Mesenchymal stem cell (in vitro differentiated cells and primary cell): ENCODE data around the gene NCF4.

Experiments used
- DNase-seq: peaks from one replicate; pipeline ENCODE4 v3.0.0-alpha.2; 2013
- H2AFZ ChIP-seq: one replicate; pipeline ENCODE4 v1.6.1; 2013; ENCODE audit warnings: low read depth, mild to moderate bottlenecking, control low read depth, inconsistent platforms, low read length, moderate library complexity
- H2AK5ac ChIP-seq: 2 replicates; pipeline ENCODE4 v1.6.1; 2013; ENCODE audit warnings: low read length, moderate library complexity, mild to moderate bottlenecking, inconsistent platforms; ENCODE audit not compliant: severe bottlenecking
- H2BK120ac ChIP-seq: one replicate; pipeline ENCODE4 v1.6.1; 2013; ENCODE audit warnings: low read depth, mild to moderate bottlenecking, inconsistent platforms, low read length, moderate library complexity
- H2BK12ac ChIP-seq, 2 experiments: one replicate each; pipeline ENCODE4 v1.6.1; 2013; ENCODE audit warnings: inconsistent platforms in 2 of 2, low read length in 2 of 2, mild to moderate bottlenecking in 2 of 2, moderate library complexity in 2 of 2, control low read depth in 1 of 2
- H2BK15ac ChIP-seq: one replicate; pipeline ENCODE4 v1.6.1; 2013; ENCODE audit warnings: mild to moderate bottlenecking, low read depth, inconsistent platforms; ENCODE audit not compliant: poor library complexity, severe bottlenecking
- H2BK5ac ChIP-seq: 2 replicates; pipeline ENCODE4 v1.6.1; 2013; ENCODE audit warnings: low read depth, mild to moderate bottlenecking, low read length, control low read depth, inconsistent platforms; ENCODE audit not compliant: poor library complexity, severe bottlenecking
- H3K14ac ChIP-seq, 2 experiments: one replicate each; pipeline ENCODE4 v1.6.1; 2013; ENCODE audit warnings: inconsistent platforms in 2 of 2, low read length in 2 of 2, control low read depth in 1 of 2, mild to moderate bottlenecking in 1 of 2, moderate library complexity in 1 of 2
- H3K18ac ChIP-seq, 2 experiments: one replicate each; pipeline ENCODE4 v1.6.1; 2013; ENCODE audit warnings: inconsistent platforms in 2 of 2, low read length in 2 of 2, control low read depth in 1 of 2, low read depth in 1 of 2, mild to moderate bottlenecking in 1 of 2
- H3K23ac ChIP-seq, 2 experiments: one replicate each; pipeline ENCODE4 v1.6.1; 2013; ENCODE audit warnings: inconsistent platforms in 2 of 2, low read length in 2 of 2, mild to moderate bottlenecking in 2 of 2, moderate library complexity in 2 of 2, control low read depth in 1 of 2
- H3K27ac ChIP-seq: 2 replicates; pipeline ENCODE4 v1.5.1; 2013; ENCODE audit warnings: mild to moderate bottlenecking, moderate library complexity, low read length, control low read depth, inconsistent platforms; ENCODE audit not compliant: poor library complexity, severe bottlenecking
- H3K27me3 ChIP-seq, 2 experiments: 2 replicates each; pipeline versions ENCODE4 v1.6.1 to v1.7.0; 2013; ENCODE audit warnings: low read length in 2 of 2, mild to moderate bottlenecking in 2 of 2, moderate library complexity in 2 of 2, control low read depth in 1 of 2, inconsistent platforms in 1 of 2; ENCODE audit not compliant: control insufficient read depth in 1 of 2, insufficient read depth in 1 of 2
- H3K36me3 ChIP-seq, 2 experiments: 2 replicates each; pipeline versions ENCODE4 v1.6.1 to v1.7.0; 2013; ENCODE audit warnings: low read length in 2 of 2, control low read depth in 1 of 2, inconsistent platforms in 1 of 2, low read depth in 1 of 2, mild to moderate bottlenecking in 1 of 2; ENCODE audit not compliant: insufficient read depth in 2 of 2, control insufficient read depth in 1 of 2
- H3K4ac ChIP-seq, 2 experiments: one replicate each; pipeline ENCODE4 v1.6.1; 2013; ENCODE audit warnings: inconsistent platforms in 2 of 2, low read length in 2 of 2, mild to moderate bottlenecking in 2 of 2, moderate library complexity in 2 of 2, control low read depth in 1 of 2, low read depth in 1 of 2
- H3K4me1 ChIP-seq: 2 replicates; pipeline ENCODE4 v1.6.1; 2013; ENCODE audit warnings: low read depth, low read length, control low read depth; ENCODE audit not compliant: control insufficient read depth, insufficient read depth
- H3K4me2 ChIP-seq: 2 replicates; pipeline ENCODE4 v1.6.1; 2013; ENCODE audit warnings: low read length, mild to moderate bottlenecking, inconsistent platforms; ENCODE audit not compliant: poor library complexity, severe bottlenecking
- H3K4me3 ChIP-seq, 2 experiments: 2 replicates each; pipeline versions ENCODE4 v1.5.1 to v1.7.0; 2013; ENCODE audit warnings: low read length in 2 of 2, mild to moderate bottlenecking in 2 of 2, control low read depth in 1 of 2, low read depth in 1 of 2; ENCODE audit not compliant: insufficient read depth in 1 of 2
- H3K79me1 ChIP-seq: replicated peaks from 2 replicates; pipeline ENCODE4 v1.6.1; 2013; ENCODE audit warnings: mild to moderate bottlenecking, control low read depth, low read length, inconsistent platforms; ENCODE audit not compliant: poor library complexity, severe bottlenecking
- H3K9ac ChIP-seq: 2 replicates; pipeline ENCODE4 v1.7.0; 2013; ENCODE audit warnings: mild to moderate bottlenecking, low read length, moderate library complexity
- H3K9me3 ChIP-seq: 2 replicates; pipeline ENCODE4 v1.7.0; 2013; ENCODE audit warnings: mild to moderate bottlenecking, low read length; ENCODE audit not compliant: control insufficient read depth
- H4K8ac ChIP-seq: one replicate; pipeline ENCODE4 v1.6.1; 2013; ENCODE audit warnings: inconsistent platforms, mild to moderate bottlenecking, low read length, moderate library complexity
- H4K91ac ChIP-seq: one replicate; pipeline ENCODE4 v1.6.1; 2013; ENCODE audit warnings: mild to moderate bottlenecking, low read length, inconsistent platforms
- WGBS: methylation state at CpG from one replicate; pipeline ENCODE4 v1.1.7; 2013; ENCODE audit warnings: mixed read lengths; 5-methylcytosine and 5-hydroxymethylcytosine counted together

Gene NCF4

GRCh38 chr22:36818010-36818642, 42.7 kb upstream of the NCF4 start:
- Histone ChIP-seq H2BK120ac (no peak overlapping the region), H4K91ac (no peak overlapping the region), H3K4me1 (peaks cover 31% of the 10 kb centered on the region), H2BK5ac (no peak overlapping the region), H3K14ac (no peak overlapping the region), H3K27ac (no peak overlapping the region), H3K4me3 (peak overlapping the region in 1 of 2 experiments; percentile 18), H3K79me1 (no peaks in the 10 kb centered on the region), H3K9me3 (no peaks in the 10 kb centered on the region), H3K9ac (no peak overlapping the region), H3K27me3 (peaks cover 86 to 99% of the 10 kb centered on the region in 2 experiments), H4K8ac (no peak overlapping the region), H3K18ac (no peak overlapping the region), H3K36me3 (no peaks in the 10 kb centered on the region), H3K4me2 (no peak overlapping the region), H2BK15ac (no peak overlapping the region), H2AK5ac (no peak overlapping the region), H2AFZ (no peak overlapping the region), H2BK12ac (no peak overlapping the region), H3K4ac (no peak overlapping the region), H3K23ac (no peak overlapping the region)
- WGBS, result 69% methylated on average over 6 of the region's 6 CpGs
- DNase-seq, result no peak

DNA sequence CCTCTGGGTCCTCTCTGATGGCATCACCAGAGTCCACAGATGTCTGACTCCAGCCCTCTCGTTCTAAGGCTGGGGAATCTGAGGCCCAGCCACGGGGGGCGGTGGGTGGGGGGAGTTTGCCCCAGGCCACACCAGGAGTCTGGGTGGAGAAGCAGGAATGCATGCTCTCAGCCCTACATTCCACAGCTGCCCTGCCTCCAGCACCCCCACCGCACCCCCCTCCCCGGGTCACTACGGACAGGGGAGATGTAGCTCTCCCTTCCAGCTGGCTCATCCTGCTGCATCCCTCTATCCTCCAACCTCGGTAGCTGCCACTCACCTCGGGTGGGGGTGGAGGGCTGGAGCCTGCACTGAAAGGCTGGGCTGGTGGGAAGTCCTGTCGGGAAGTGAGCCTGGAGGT, 41.7 kb upstream of the NCF4 start:
- H2AFZ ChIP-seq, result no peak overlapping the region
- no peak overlapping the region for H2BK5ac ChIP-seq
- no peak overlapping the region for H3K23ac ChIP-seq
- peaks cover 86 to 99% of the 10 kb centered on the region in 2 experiments for H3K27me3 ChIP-seq
- no peak overlapping the region for H2AK5ac ChIP-seq
- H3K18ac ChIP-seq, result no peak overlapping the region
- H3K36me3 ChIP-seq, result no peaks in the 10 kb centered on the region
- no peak overlapping the region for H3K9ac ChIP-seq
- H3K4me1 ChIP-seq, result peaks cover 34% of the 10 kb centered on the region
- H3K4ac ChIP-seq, result no peak overlapping the region
- H4K91ac ChIP-seq, result no peak overlapping the region
- H2BK120ac ChIP-seq, result no peak overlapping the region
- WGBS, result 60% methylated on average over 8 of the region's 9 CpGs
- H3K4me3 ChIP-seq, result no peak overlapping the region
- H4K8ac ChIP-seq, result no peak overlapping the region
- H3K27ac ChIP-seq, result no peak overlapping the region
- no peak overlapping the region for H3K14ac ChIP-seq
- no peak overlapping the region for H2BK12ac ChIP-seq
- no peaks in the 10 kb centered on the region for H3K79me1 ChIP-seq
- no peak for DNase-seq
- no peaks in the 10 kb centered on the region for H3K9me3 ChIP-seq
- H2BK15ac ChIP-seq, result no peak overlapping the region
- peak overlapping the region; percentile 19 for H3K4me2 ChIP-seq

DNA sequence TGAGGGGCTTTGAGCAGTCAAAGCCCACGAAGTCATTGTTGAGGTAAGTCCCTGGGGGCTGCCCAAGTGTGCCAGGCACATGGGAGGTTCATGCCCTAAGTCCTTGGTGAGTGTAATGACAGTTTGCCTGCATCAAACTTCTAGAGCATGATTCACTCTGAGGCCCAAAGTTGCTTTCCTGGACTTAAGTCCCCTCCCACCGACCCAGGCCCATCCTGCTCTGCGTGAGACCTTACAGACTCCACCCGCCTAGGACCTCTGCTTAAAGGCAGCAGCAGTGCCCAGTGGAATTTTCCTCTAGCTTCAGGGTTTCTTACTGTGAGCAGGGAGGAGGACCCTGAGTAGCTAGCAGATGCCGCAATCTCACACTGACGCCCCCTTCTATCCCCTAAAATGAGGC, 38.2 kb upstream of the NCF4 start:
- Histone ChIP-seq H3K79me1 (no peaks in the 10 kb centered on the region), H3K36me3 (no peaks in the 10 kb centered on the region), H2BK12ac (no peak overlapping the region), H3K4me3 (no peak overlapping the region), H3K27ac (peak overlapping the region; percentile 46), H3K9ac (no peak overlapping the region), H3K4ac (no peak overlapping the region), H4K91ac (no peak overlapping the region), H2BK15ac (no peak overlapping the region), H3K4me2 (no peak overlapping the region), H2AFZ (no peak overlapping the region), H3K4me1 (peaks cover 24% of the 10 kb centered on the region), H3K18ac (no peak overlapping the region), H2BK120ac (no peak overlapping the region), H2BK5ac (no peak overlapping the region), H3K27me3 (peaks cover 66 to 97% of the 10 kb centered on the region in 2 experiments), H2AK5ac (no peak overlapping the region), H4K8ac (no peak overlapping the region), H3K23ac (no peak overlapping the region), H3K9me3 (no peaks in the 10 kb centered on the region), H3K14ac (no peak overlapping the region)
- DNase-seq, result no peak
- 55% methylated on average over 6 of the region's 6 CpGs for WGBS

- Histone ChIP-seq H3K9me3 (no peaks in the 10 kb centered on the region), H3K4ac (no peak overlapping the region), H3K14ac (no peak overlapping the region), H3K27me3 (peaks cover 59 to 97% of the 10 kb centered on the region in 2 experiments), H3K27ac (peak overlapping the region; percentile 46), H3K4me1 (peaks cover 19% of the 10 kb centered on the region), H4K8ac (no peak overlapping the region), H2AFZ (no peak overlapping the region), H3K36me3 (no peaks in the 10 kb centered on the region), H3K4me3 (no peak overlapping the region), H2BK5ac (peak overlapping the region; percentile 15), H3K79me1 (no peaks in the 10 kb centered on the region), H2BK120ac (no peak overlapping the region), H2AK5ac (no peak overlapping the region), H3K23ac (no peak overlapping the region), H3K4me2 (no peak overlapping the region), H2BK12ac (no peak overlapping the region), H4K91ac (no peak overlapping the region), H3K9ac (no peak overlapping the region), H3K18ac (no peak overlapping the region), H2BK15ac (no peak overlapping the region)
- DNase-seq, result peak; percentile 3
- WGBS, result 62% methylated on average over 17 of the region's 17 CpGs
Observed at GRCh38 chr22:36823186-36823839, 37.5 kb upstream of the NCF4 start.
